Keratinocyte (primary cell): ENCODE results near the gene MTCL1. TPM values are rescaled to one million over a fixed set of nuclear protein-coding genes. Genes with fewer than 3 reads are reported as not detected.

ENCODE experiments used
- DNase-seq: peaks from one replicate; pipeline ENCODE4 v3.0.0-alpha.2; 2011; ENCODE audit warnings: low read depth, missing footprints, low spot score
- FAIRE-seq: peaks from 2 replicates; lab custom pipeline; 2011; peaks lifted over from hg19 to GRCh38; lab: Jason Lieb, UNC
- H2AFZ ChIP-seq: 2 replicates; pipeline ENCODE4 v1.6.0; 2012; ENCODE audit warnings: low read length, control low read depth, inconsistent platforms; ENCODE audit not compliant: control insufficient read depth
- H3K27ac ChIP-seq: 2 replicates; pipeline ENCODE4 v1.5.1; 2011; ENCODE audit warnings: low read length; ENCODE audit not compliant: control insufficient read depth, insufficient read depth
- H3K27me3 ChIP-seq: 3 replicates; pipeline ENCODE4 v1.6.0; 2011; ENCODE audit warnings: low read length; ENCODE audit not compliant: control insufficient read depth, insufficient read depth; ENCODE audit errors: extremely low read depth
- H3K36me3 ChIP-seq, 2 experiments: 2 replicates in 1 of 2; 3 replicates in 1 of 2; pipeline ENCODE4 v1.5.1; 2011; ENCODE audit warnings: low read length in 2 of 2, mild to moderate bottlenecking in 1 of 2; ENCODE audit not compliant: control insufficient read depth in 2 of 2, insufficient read depth in 2 of 2; ENCODE audit errors: extremely low read depth in 1 of 2
- H3K4me1 ChIP-seq: 3 replicates; pipeline ENCODE4 v1.5.1; 2011; ENCODE audit warnings: low read length; ENCODE audit not compliant: control insufficient read depth, insufficient read depth; ENCODE audit errors: extremely low read depth
- H3K4me2 ChIP-seq: 3 replicates; pipeline ENCODE4 v1.6.0; 2011; ENCODE audit warnings: low read depth, low read length; ENCODE audit not compliant: control insufficient read depth, insufficient read depth; ENCODE audit errors: extremely low read depth
- H3K4me3 ChIP-seq, 3 experiments: fragments of 200-600 bp in 1 of 3; sonication (generic) in 1 of 3; 2 replicates in 2 of 3; 3 replicates in 1 of 3; pipeline ENCODE4 v1.5.1; 2011 to 2016; ENCODE audit warnings: low read length in 3 of 3, mild to moderate bottlenecking in 3 of 3, control low read depth in 2 of 3, inconsistent platforms in 1 of 3, low read depth in 1 of 3, mixed read lengths in 1 of 3, mixed run types in 1 of 3, moderate library complexity in 1 of 3; ENCODE audit not compliant: control insufficient read depth in 2 of 3, insufficient read depth in 2 of 3; ENCODE audit errors: extremely low read depth in 1 of 3
- H3K79me2 ChIP-seq: 2 replicates; pipeline ENCODE4 v1.6.0; 2012; ENCODE audit warnings: low read length; ENCODE audit not compliant: control insufficient read depth, insufficient read depth
- H3K9ac ChIP-seq: 3 replicates; pipeline ENCODE4 v1.6.0; 2011; ENCODE audit warnings: low read length; ENCODE audit not compliant: control insufficient read depth, insufficient read depth; ENCODE audit errors: extremely low read depth
- H3K9me1 ChIP-seq: 3 replicates; pipeline ENCODE4 v1.6.0; 2011; ENCODE audit warnings: low read length; ENCODE audit not compliant: control insufficient read depth, insufficient read depth; ENCODE audit errors: extremely low read depth
- H3K9me3 ChIP-seq: 2 replicates; pipeline ENCODE4 v1.5.1; 2012; ENCODE audit warnings: low read depth, low read length; ENCODE audit not compliant: control insufficient read depth
- H4K20me1 ChIP-seq: 3 replicates; pipeline ENCODE4 v1.6.0; 2011; ENCODE audit warnings: low read length; ENCODE audit not compliant: control insufficient read depth, insufficient read depth; ENCODE audit errors: extremely low read depth
- EZH2 ChIP-seq: IDR thresholded peaks from one replicate; pipeline ENCODE4 v1.6.1; 2012; ENCODE audit warnings: inconsistent platforms, mild to moderate bottlenecking, low read length, moderate library complexity
- dilution Hi-C: fragments of 300-500 bp; cut with MboI; formaldehyde crosslinking; loops from one replicate; pipeline ENCODE4 v1.7.0; 2020; ENCODE audit warnings: low sequenced_read_pairs; ENCODE audit not compliant: extremely low pct_ligation_motif_present
- polyA plus RNA-seq, 5 experiments: library from polyadenylated mRNA; depleted of rRNA in 3 of 5; stranded (reverse) in 3 of 5; stranded (forward) in 1 of 5; unstranded in 1 of 5; fragments of >200 nt; gene quantifications; 1 replicate in 1 of 5; 2 replicates in 3 of 5; 3 replicates in 1 of 5; pipeline versions ENCODE4 v1.2.1 to v1.2.3, GENCODE V29; 2011 to 2012; ENCODE audit warnings: missing spikeins in 2 of 5, low read depth in 1 of 5, low replicate concordance in 1 of 5
- small RNA-seq, 3 experiments: library from RNA; depleted of rRNA; stranded (forward); fragments of <200 nt; gene quantifications; one replicate each; pipeline ENCODE3, GENCODE V24; 2012; ENCODE audit warnings: low read depth in 3 of 3, low replicate concordance in 1 of 3; ENCODE audit not compliant: insufficient read length in 3 of 3

Gene MTCL1
- polyA plus RNA-seq, 1 donor (not counting 4 experiments of a cell fraction or from before 2014, with no cell fraction given) = 15.4 TPM

DNA sequence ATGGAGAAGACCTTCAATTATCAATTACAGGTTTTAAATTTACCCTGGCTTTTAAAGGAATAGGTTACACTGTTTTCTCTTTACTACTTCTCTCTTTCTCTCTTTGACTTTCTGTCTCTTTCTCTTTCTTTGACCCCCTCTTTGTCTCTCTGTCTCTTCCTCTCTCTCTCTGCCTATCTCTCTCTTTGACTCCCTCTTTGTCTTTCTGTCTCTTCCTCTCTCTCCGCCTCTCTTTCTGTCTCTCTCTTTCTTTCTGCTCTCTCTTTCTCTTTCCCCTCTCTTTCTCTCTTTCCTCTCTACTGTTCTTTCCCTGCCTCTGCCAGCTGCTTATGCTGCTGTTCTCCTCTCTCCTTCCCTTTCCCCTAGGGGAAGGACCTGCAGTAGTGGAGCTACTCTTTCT lies 175.7 kb downstream of the MTCL1 start:
- Histone ChIP-seq H4K20me1 (no peaks in the 10 kb centered on the region), H3K9ac (no peak overlapping the region), H3K4me3 (no peak overlapping the region), H3K9me1 (no peaks in the 10 kb centered on the region), H3K4me1 (no peaks in the 10 kb centered on the region), H3K79me2 (no peaks in the 10 kb centered on the region), H2AFZ (no peak overlapping the region), H3K9me3 (no peaks in the 10 kb centered on the region), H3K27me3 (no peaks in the 10 kb centered on the region), H3K36me3 (no peaks in the 10 kb centered on the region), H3K27ac (no peak overlapping the region), H3K4me2 (no peak overlapping the region)
- dilution Hi-C loops = no loop called here
- DNase-seq (no peak), FAIRE-seq (no peak)
- TF ChIP-seq EZH2 = no peak

Small RNAs within 50 kb of the gene (small RNA-seq; reads per million reads assigned to genes)
- gene RF00019 = 0 reads per million in 3 experiments

Other genes with a start within 250 kb of the MTCL1 start
- 23.7 to 46.4 TPM (median 24.3 TPM) in 3 replicates for gene RAB12, start 96.1 kb upstream of the MTCL1 start, polyA plus RNA-seq